Stimulated activated CD4-positive, alpha-beta T cell treated with anti-CD3 and anti-CD28 coated beads, Interleukin-12 subunit alpha, Interleukin-12 subunit beta, amount 100 ng/mL, for 24 hours (primary cell): ENCODE measurements around the gene DEDD.

Experiments
- DNase-seq, 2 experiments: peaks; one replicate each; pipeline ENCODE4 v3.0.0-alpha.2; 2020; ENCODE audit warnings: low read depth in 2 of 2

DEDD gene

GRCh38 chr1:161092621-161093028 is 39.8 kb downstream of the DEDD start:
- peak in 1 of 2 experiments; percentile 31 for DNase-seq

DNA sequence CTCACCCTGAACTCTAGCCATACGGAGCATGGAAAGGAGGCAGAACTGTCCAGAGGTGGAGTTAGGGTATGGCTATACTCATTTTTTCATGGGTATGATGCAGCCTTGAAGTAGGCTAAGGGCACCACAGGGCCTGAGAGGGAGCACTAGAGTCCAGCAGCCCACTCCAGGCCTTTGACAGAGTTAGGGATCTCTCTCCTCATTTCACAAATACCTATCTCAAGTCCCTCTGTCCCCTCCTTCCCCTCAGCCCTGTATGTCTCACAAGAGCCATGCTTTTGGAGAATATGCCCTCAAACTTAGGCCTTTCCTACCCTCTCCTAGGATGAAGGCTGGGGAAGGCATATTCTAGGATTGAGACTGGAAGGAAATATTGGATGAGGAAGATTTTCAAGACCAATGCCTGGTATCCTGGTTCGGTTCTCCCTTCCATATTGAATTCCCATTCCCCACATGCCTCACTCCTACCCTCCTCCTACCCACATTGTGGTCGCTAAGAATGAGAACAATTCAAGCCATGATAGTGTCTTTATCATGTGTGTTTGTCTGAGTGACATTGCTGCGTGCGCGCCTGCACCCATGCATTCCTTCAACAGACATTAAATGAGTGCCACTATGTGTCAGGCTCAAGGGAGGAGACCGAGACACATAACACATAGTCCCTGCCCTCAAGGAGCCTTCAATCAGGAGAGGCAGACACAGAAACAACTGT is 40.5 kb downstream of the DEDD start:
- DNase-seq: no peak

DNA sequence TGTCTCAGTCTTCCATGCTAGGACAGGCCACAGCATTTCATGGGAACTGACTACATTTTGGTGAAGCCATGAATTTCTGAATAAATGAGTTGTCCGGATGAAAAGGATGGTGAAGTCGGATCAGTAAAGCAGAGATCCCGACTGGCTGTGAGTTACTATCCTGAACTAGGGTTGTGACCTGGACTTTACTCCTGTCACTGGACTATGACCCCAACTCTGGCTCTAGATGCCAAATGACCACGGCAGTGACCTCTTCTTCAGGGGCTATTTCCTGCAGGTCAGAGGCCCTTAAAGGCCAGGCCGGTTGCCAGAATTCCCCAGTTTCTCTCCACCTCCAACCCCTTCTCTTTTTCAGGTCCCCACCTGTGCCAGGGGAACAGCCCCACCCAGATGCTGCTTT is 41.4 kb downstream of the DEDD start:
- DNase-seq: no peak

DNA sequence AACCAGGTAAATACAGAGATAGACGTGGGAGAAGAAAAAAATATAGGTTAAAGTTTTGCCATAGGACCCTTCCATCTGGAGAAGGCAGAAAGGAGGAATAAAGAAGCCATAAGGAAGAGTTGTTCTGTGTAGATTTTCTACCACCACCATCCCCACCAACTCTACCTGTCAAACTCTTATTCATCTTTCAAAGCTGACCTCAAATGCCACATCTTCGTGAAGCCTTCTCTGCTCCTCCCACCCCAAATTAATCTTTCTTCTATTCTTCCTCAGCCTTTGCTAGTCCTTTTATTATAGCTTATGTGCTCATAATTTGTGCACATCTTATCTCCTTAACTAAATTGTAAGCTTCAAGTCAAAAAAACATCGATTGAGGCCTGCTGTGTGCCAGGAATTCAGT is 41.9 kb downstream of the DEDD start:
- no peak for DNase-seq

DNA sequence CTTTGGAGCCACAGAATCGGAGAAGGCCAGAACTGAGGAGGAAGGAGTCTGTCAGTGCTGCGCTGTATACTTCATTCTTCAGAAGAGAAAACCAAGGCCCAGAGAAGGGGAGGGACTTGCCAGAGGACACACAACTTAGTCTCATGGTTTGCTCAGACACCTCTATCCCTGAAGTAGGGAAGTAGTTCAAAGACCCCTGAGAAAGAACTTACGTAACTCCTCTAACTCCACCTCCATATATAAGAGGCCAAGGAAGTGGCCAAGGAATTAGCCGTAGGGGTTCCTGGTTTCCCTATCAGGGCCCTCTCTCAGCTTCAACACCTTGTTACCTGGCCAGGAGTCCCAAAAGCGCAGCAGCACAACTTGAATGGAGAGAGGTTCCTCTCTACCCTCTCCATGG is 42.5 kb downstream of the DEDD start:
- no peak for DNase-seq

DNA sequence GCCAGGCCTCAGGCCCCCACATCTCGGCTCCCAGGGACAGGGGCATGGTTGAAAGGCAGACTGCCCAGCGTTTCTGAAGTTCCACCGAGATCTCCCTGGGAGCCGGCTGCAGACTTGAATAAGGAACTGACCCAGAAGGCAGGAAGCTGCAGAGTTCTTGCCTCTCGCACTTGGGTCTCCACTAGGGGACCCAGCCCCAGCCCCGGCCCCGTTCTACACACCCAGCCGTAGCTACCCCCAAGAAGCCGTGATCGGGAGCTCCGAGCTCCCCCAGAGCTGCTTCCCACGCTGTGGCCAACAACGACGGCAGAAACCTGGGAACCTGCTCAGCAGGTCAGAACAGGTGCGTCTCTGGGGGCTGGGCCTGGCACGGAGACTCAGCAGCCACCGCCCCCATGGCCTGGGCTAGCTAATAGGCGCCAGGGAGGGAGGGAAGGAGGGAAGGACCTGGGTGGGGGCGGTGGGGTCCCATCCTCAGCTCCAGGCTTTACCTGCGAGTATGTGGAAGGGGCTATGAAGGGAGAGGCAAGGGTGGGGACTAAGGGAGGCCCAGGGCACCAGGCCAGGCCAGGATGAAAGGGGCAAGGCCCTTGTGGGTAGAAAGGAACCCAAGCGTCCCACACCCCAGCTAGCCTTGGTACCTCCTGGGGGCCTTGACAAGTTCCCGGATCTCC is 43.1 kb downstream of the DEDD start, which contains the start of gene NECTIN4:
NECTIN4 (minus strand) TSS at position 308 of the 674 bp plus-strand sequence; CDS start at position 46, 262 bp downstream.
- no peak for DNase-seq

DNA sequence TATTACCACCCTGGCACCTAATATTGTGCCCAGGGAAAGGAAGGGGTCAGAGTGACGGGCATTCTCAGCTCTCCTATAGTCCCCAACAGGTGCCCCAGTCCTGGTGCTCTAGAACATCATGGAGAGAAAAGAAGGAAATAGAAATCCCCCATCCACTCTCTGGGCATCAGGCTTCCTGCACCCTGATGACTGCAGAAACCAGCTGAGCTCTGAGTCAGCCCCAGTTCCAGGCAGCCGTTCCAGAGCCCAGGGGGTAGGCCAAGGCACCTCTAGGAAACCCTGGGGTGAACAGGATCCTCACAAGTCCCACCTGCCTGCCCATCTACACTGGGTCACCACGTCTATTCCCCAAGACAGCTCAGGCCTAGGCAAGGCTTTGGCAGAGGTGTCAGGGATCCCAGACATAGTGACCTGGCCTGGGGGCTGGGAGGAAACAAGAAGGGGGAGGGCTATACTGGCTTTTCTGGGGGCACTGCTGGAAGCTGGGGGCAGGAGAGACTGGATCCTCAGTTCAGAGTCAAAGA is 43.8 kb downstream of the DEDD start:
- DNase-seq: no peak

DNA sequence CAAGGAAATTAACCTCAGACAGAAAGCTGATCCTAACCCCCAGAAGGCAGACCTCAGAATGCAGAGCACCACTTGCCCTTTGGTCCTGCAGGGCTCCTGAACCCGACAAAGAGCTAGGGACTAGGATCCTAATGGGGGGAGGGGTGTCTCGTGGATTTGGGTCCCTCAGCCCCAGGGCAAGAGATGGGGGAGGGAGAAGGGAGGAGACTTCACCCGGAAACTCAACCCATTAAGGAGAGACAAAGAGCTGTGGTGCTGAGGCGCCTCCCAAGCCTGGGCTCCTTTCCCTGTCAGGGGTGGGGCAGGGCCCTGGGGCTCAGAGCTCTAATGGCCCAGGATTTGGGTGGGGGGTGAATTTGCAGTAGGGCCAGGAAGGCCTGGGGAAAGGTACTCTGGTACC is 46.0 kb downstream of the DEDD start:
- no peak for DNase-seq

DNA sequence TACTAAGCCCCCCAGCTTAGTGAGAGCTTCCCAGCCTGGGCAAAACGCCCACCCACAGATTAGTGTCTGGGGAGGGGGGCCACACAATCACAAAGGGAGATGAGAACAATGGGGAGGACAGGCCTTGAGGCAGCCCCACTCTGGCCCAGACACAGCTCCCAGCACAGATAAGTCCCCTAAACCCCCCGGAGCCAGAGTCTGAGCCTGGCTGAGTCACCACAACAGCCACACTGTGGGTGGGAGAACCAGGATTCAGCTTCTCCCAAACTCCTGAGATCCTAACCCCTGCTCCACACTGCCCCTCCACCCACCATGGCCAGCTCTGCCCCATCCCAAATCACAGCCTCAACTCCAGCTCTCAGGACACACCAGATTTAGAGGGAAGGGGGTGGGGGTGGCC is 47.3 kb downstream of the DEDD start:
- DNase-seq: no peak

DNA sequence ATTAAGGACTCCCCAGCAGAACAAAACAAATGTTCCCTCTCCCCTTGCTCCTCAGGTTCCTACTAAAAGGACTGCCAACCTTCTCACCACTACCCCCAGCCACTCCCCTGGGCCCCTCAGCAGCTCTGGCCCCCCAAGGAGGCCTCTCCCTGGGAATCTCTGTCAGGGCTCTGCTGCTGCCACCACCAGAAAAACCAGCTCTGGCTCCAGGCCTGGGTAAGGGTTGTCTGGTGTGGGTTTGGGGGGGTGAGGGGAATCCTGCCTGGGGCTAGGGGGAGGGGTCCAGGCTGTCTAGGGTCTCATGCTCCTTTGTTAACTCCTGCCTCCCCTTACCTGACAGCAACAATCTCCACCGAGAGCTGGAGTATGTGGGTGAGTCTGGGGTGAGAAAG is 47.9 kb downstream of the DEDD start:
- no peak for DNase-seq

DNA sequence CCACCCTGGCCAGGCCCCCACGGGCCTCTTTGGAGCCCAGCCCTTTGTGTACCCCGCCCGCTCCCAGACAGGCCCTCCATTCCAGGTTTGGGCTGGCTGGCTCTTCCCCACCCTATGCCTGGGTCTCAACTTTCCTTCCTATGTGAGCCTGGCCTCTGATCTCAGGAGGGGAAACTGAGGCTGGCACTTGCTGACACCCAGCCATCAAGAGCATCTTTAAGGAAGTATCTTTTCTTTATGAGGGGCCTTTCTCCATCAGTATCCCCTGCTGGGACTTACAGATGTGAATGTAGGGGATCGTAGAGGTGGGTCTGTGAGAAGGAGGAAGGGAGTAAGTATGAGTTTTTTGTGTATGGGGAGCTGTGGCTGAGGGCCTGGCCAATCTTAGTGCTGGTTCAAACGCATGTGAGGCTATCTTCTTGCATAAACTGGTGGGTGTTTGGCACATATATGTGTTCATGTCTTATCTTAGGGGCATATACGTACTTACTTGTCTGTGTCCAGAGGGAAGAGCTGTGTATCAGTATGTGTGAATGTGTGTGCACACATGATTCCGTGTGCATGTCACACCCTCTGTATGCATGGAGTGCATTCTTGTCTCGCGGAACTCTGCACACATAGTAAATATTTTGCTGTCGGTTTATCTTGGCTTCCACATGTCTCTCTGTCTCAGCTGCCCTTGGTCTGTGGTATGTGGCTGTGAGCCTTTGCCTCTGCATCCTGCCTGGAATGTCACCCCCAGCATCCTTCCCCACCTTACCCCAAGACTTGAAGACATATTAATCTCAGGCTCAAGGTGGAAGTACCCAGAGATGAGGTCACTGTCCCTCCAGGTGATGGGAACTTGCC is 48.5 kb downstream of the DEDD start:
- DNase-seq: no peak

- no peak for DNase-seq
Observed at GRCh38 chr1:161082996-161083747, 49.3 kb downstream of the DEDD start.

DNA sequence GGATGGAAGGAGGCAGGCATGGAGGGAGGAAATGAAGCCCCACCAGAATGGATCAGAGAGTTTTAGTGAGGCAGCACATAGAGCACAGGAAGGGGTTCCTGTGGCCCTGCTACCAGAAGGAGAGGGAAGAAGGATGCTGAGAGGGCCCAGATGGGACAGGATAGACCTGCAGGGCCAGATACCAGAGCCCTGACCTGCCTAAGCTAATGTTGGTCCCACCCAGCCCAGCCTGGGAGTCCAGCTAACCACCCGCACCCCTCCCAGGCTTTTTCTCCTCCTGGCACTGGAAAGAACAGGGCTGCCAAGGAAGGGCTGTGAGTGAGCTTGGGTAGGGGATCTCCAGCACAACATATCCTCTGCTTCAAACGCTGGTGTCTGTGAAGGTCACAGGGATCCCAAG is 50.0 kb downstream of the DEDD start:
- no peak for DNase-seq

DNA sequence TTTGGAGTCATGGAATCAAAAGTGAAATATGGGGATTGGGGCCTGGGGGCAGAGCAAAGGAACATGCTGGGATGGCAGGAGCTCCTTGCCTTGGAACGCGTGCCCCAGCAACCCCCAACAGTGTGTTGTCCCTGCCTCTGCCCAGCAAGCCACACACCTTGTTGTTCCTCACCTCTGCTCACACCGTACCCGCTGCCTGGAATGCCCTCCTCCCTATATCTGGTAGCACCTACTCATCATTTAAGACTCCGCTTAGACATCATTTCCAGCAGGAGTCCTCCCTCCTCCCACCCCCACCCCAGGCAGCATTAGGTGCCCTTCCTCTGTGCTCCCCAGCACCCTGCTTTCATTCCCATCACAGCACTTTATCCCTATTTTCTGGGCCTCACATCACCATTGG is 50.9 kb downstream of the DEDD start:
- no peak for DNase-seq

DNA sequence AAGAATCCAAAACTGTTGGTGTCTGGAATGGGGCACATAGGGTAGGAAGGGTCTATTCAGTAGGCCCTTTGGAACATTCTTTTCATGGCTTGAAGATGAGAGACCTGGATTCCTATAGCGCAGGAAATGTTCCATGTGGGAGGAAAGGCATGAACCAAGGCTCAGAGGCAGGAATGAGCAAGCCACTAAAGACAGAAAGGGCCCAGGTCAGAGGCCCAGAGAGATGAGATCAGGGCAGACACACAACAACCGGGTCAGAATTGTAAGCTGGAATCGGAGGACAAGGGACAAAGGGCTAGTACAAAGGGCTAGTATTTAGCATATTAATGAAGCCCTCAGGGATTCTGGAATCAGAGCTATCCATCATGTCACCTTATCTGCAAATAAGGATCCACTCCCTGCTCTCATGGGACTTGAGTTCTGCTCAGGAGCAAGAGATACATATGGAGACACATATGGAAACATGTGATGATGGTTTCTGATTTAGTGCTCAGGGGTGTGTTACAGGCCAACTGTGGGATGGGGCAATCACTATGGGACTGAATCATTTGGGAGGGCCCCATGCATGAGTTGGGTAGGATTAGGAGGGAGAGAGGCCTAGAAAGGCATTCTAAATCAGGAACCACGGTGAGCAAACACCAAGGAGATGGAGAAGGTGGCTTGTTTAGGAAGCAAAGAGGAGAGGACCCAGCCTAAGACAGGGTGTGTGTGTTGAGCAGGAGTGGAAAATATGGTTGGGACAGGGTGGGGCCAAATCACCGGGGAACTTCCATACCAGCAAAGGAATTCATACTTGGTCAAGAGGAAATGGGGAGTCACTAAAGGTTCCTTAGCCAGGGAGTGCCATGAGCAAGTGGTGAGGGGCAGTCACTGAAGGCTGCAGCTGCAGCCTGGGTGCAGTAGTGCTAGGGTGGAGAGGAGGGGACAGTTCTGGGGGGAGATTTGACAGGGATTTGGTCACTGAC is 51.7 kb downstream of the DEDD start:
- no peak for DNase-seq

- DNase-seq: no peak
Observed at GRCh38 chr1:161079436-161080110, 52.9 kb downstream of the DEDD start.

- no peak for DNase-seq
Observed at GRCh38 chr1:161077426-161077825, 55.0 kb downstream of the DEDD start.

GRCh38 chr1:161076410-161076809 is 56.1 kb downstream of the DEDD start:
- no peak for DNase-seq

GRCh38 chr1:161074676-161075368 is 57.6 kb downstream of the DEDD start:
- DNase-seq: no peak
